PC-3 (cell line): ENCODE measurements around the gene RSRC1.
"Not testable (repeated sequence)": the region's sequence is repeated elsewhere in the genome, so short reads cannot be mapped to it uniquely, and the experiment has no call there.

Source experiments
- EZH2 ChIP-seq: fragments of 300-600 bp; sonication (generic); IDR thresholded peaks from one replicate; pipeline ENCODE4 v1.6.1; 2017; ENCODE audit warnings: antibody characterized with exemption, mild to moderate bottlenecking, low read length; ENCODE audit not compliant: unreplicated experiment
- EZH2phosphoT487 ChIP-seq: fragments of 300-600 bp; sonication (generic); IDR thresholded peaks from 2 replicates; pipeline ENCODE4 v1.6.1; 2018; ENCODE audit warnings: mild to moderate bottlenecking, antibody characterized with exemption, low read length, borderline replicate concordance
- TF ChIP-seq, protein P1 (sequence below): fragments of 300-600 bp; sonication (generic); conservative IDR thresholded peaks from 2 replicates; pipeline ENCODE4 v1.5.1; 2017; ENCODE audit warnings: antibody characterized with exemption, low read depth, mild to moderate bottlenecking, low read length

DNA sequence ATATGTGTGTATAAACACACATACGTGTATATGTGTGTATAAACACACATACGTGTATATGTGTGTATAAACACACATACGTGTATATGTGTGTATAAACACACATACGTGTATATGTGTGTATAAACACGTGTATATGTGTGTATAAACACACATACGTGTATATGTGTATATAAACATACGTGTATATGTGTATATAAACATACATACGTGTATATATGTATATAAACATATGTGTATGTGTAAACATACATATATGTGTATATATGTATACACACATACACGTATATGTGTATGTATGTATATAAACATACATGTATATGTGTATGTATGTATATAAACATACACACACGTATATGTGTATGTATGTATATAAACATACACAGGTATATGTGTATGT is 119.1 kb downstream of the RSRC1 start:
- TF ChIP-seq, protein P1, sequence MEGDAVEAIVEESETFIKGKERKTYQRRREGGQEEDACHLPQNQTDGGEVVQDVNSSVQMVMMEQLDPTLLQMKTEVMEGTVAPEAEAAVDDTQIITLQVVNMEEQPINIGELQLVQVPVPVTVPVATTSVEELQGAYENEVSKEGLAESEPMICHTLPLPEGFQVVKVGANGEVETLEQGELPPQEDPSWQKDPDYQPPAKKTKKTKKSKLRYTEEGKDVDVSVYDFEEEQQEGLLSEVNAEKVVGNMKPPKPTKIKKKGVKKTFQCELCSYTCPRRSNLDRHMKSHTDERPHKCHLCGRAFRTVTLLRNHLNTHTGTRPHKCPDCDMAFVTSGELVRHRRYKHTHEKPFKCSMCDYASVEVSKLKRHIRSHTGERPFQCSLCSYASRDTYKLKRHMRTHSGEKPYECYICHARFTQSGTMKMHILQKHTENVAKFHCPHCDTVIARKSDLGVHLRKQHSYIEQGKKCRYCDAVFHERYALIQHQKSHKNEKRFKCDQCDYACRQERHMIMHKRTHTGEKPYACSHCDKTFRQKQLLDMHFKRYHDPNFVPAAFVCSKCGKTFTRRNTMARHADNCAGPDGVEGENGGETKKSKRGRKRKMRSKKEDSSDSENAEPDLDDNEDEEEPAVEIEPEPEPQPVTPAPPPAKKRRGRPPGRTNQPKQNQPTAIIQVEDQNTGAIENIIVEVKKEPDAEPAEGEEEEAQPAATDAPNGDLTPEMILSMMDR, result not testable (repeated sequence)
- not testable (repeated sequence) for TF ChIP-seq EZH2, EZH2phosphoT487
